ENCODE data around the gene AGBL4. TPM values are rescaled to one million over a fixed set of nuclear protein-coding genes. Genes with fewer than 3 reads are reported as not detected.
A peak's percentile ranks its signal among the peaks of the same experiment; 100 is the strongest.

AGBL4 gene
- total and polyA plus RNA-seq, 9 of the 15 experiments (the other 6 are each of a cell fraction or from before 2014, with no cell fraction given): 0.11 TPM; not detected in 7

- no peak for TF ChIP-seq NR2C1 (IDR thresholded peaks at IDR 0.05)
- peak; percentile 32; the same call in 1 of the 2 replicates for TF ChIP-seq NR2C1 (tag; IDR thresholded peaks at IDR 0.05)
- TF ChIP-seq CC2D1A (IDR thresholded peaks at IDR 0.05): no peak
- TF ChIP-seq TAF7 (tag; IDR thresholded peaks at IDR 0.05): no peak
- no peak for TF ChIP-seq NR2C2 (CRISPR knock-in tag; IDR thresholded peaks at IDR 0.05)
- peak; percentile 48; the same call in 1 of the 2 replicates for TF ChIP-seq NR2C2 (tag; IDR thresholded peaks at IDR 0.05)
- TF ChIP-seq MNT (conservative IDR thresholded peaks at IDR 0.05): no peak
- TF ChIP-seq ZNF253 (CRISPR knock-in tag; conservative IDR thresholded peaks at IDR 0.05): no peak
- TF ChIP-seq MEF2D (tag; conservative IDR thresholded peaks at IDR 0.05; ENCODE audit: low read depth): no peak
- peak; percentile 70 for TF ChIP-seq RFX1 (IDR thresholded peaks at IDR 0.05)
- no peak for TF ChIP-seq CTBP1 (IDR thresholded peaks at IDR 0.05; ENCODE audit: borderline replicate concordance)
- TF ChIP-seq MECOM (CRISPR knock-in tag; IDR thresholded peaks at IDR 0.05): no peak
- no peak for TF ChIP-seq XRCC3 (IDR thresholded peaks at IDR 0.05)
- no peak for TF ChIP-seq ZNF707 (CRISPR knock-in tag; conservative IDR thresholded peaks at IDR 0.05)
- no peak for TF ChIP-seq TRIM28 (IDR thresholded peaks at IDR 0.05)
- no peak for TF ChIP-seq MCM3 (IDR thresholded peaks at IDR 0.05)
- TF ChIP-seq ZNF76 (CRISPR knock-in tag; IDR thresholded peaks at IDR 0.05; ENCODE audit: borderline replicate concordance): no peak
- TF ChIP-seq ZBTB7A (IDR thresholded peaks at IDR 0.05; ENCODE audit: borderline replicate concordance, control insufficient read depth, low read depth, low read length): no peak
- TF ChIP-seq E2F6 (IDR thresholded peaks at IDR 0.05; ENCODE audit: borderline replicate concordance in 1 of 2, extremely low read depth in 1 of 2, insufficient read depth in 1 of 2, insufficient read length in 1 of 2, low read depth in 1 of 2, low read length in 1 of 2, poor library complexity in 1 of 2, severe bottlenecking in 1 of 2): peak; percentile 30 to 66
- no peak for TF ChIP-seq ZFP30 (CRISPR knock-in tag; IDR thresholded peaks at IDR 0.05; ENCODE audit: borderline replicate concordance)
- peak; percentile 15 for TF ChIP-seq CCNT2 (IDR thresholded peaks at IDR 0.05; ENCODE audit: borderline replicate concordance, extremely low read depth, insufficient read length, low read depth, low read length)
- TF ChIP-seq ZNF282 (CRISPR knock-in tag; IDR thresholded peaks at IDR 0.05): no peak
- TF ChIP-seq PCBP1 (IDR thresholded peaks at IDR 0.05; ENCODE audit: low read depth, low read length, poor library complexity, severe bottlenecking): no peak
- no peak for TF ChIP-seq SPI1 (IDR thresholded peaks at IDR 0.05; ENCODE audit: borderline replicate concordance, low read depth, low read length)
- TF ChIP-seq NUFIP1 (IDR thresholded peaks at IDR 0.05; ENCODE audit: partially characterized antibody): no peak
- TF ChIP-seq VEZF1 (CRISPR knock-in tag; IDR thresholded peaks at IDR 0.05): no peak
These were observed at the start of gene AGBL4 (continued) for GRCh38 chr1:50023292-50024159.
